ENCODE measurements around the gene SECISBP2. TPM values are rescaled to one million over a fixed set of nuclear protein-coding genes. Genes with fewer than 3 reads are reported as not detected.

SECISBP2 gene
- total RNA-seq, 4 donors from 2014 or later: 41.8 to 76.0 (median 59.8) TPM

GRCh38 chr9:89379031-89379430, 60.7 kb downstream of the SECISBP2 start:
- intact Hi-C loops (cut with DNase I; ENCODE audit: low total_unique reads): no loop called here
- Histone ChIP-seq H3K4me1 (no peaks in the 10 kb centered on the region), H3K27ac (no peak overlapping the region), H3K9me3 (no peaks in the 10 kb centered on the region), H3K4me3 (no peak overlapping the region), H3K36me3 (no peaks in the 10 kb centered on the region), H3K27me3 (no peaks in the 10 kb centered on the region)
- DNase-seq: no peak
- no peak for TF ChIP-seq POLR2A (IDR thresholded peaks at IDR 0.05)
- TF ChIP-seq, protein P1, sequence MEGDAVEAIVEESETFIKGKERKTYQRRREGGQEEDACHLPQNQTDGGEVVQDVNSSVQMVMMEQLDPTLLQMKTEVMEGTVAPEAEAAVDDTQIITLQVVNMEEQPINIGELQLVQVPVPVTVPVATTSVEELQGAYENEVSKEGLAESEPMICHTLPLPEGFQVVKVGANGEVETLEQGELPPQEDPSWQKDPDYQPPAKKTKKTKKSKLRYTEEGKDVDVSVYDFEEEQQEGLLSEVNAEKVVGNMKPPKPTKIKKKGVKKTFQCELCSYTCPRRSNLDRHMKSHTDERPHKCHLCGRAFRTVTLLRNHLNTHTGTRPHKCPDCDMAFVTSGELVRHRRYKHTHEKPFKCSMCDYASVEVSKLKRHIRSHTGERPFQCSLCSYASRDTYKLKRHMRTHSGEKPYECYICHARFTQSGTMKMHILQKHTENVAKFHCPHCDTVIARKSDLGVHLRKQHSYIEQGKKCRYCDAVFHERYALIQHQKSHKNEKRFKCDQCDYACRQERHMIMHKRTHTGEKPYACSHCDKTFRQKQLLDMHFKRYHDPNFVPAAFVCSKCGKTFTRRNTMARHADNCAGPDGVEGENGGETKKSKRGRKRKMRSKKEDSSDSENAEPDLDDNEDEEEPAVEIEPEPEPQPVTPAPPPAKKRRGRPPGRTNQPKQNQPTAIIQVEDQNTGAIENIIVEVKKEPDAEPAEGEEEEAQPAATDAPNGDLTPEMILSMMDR (IDR thresholded peaks at IDR 0.05): no peak

DNA sequence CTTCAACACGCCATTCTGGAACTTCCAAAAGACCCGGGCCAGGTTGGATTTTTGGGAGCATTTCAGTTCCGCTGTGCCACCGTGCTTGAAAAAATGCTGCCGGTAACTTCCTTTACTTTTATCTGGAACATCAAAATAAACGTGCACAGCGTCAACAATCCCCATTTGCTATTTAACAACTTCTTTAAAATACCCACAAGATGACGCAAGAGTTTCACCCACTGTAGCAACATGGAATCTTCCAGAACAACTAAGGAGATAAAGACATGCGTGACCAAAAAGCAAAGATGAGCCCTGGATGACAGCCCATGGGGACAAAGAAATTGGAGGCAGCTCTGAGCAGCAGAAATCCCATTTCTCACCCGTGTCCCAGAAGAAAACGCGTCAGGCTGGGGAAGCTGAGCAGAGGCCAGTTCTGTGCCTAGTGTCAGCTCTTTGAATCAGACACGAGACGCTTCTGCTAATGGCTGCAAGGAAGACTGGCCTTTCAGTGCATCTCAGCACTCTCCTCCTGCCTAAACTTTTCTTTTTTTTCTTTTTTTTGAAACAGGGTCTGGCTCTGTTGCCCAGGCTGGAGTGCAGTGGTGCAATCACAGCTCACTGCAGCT, 61.3 kb downstream of the SECISBP2 start:
- no peak overlapping the region for H3K4me3 ChIP-seq
- no peaks in the 10 kb centered on the region for H3K9me3 ChIP-seq
- intact Hi-C loops (cut with DNase I; ENCODE audit: low total_unique reads): no loop called here
- H3K4me1 ChIP-seq: no peaks in the 10 kb centered on the region
- H3K36me3 ChIP-seq: no peaks in the 10 kb centered on the region
- H3K27me3 ChIP-seq: no peaks in the 10 kb centered on the region
- no peak for DNase-seq
- H3K27ac ChIP-seq: no peak overlapping the region
- TF ChIP-seq POLR2A (IDR thresholded peaks at IDR 0.05): no peak
- TF ChIP-seq, protein P1 (IDR thresholded peaks at IDR 0.05): no peak

GRCh38 chr9:89380437-89381307, 62.4 kb downstream of the SECISBP2 start:
- Histone ChIP-seq H3K36me3 (no peaks in the 10 kb centered on the region), H3K4me3 (no peak overlapping the region), H3K9me3 (no peaks in the 10 kb centered on the region), H3K27ac (no peak overlapping the region), H3K4me1 (no peaks in the 10 kb centered on the region), H3K27me3 (no peaks in the 10 kb centered on the region)
- TF ChIP-seq, protein P1 (IDR thresholded peaks at IDR 0.05): no peak
- TF ChIP-seq POLR2A (IDR thresholded peaks at IDR 0.05): no peak
- intact Hi-C loops (cut with DNase I; ENCODE audit: low total_unique reads): no loop called here
- DNase-seq: no peak

DNA sequence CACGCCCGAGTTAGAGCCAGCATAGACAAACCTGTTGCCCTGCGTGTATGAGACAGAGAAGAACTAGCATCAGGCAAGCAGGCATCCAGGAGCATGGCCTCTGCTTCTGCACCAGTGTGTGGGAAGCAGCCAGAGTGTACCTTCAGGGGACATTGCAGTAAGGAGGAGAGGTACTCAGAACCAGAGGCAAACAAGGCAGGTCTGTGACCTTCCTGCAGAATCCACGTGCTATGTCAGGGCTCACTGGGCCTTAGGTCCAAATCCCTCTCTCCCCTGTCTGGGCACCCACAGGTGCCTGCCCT, 63.0 kb downstream of the SECISBP2 start:
- no peak overlapping the region for H3K27ac ChIP-seq
- no peaks in the 10 kb centered on the region for H3K27me3 ChIP-seq
- H3K4me3 ChIP-seq: no peak overlapping the region
- H3K36me3 ChIP-seq: no peaks in the 10 kb centered on the region
- TF ChIP-seq, protein P1 (IDR thresholded peaks at IDR 0.05): no peak
- TF ChIP-seq POLR2A (IDR thresholded peaks at IDR 0.05): no peak
- H3K4me1 ChIP-seq: no peaks in the 10 kb centered on the region
- H3K9me3 ChIP-seq: no peaks in the 10 kb centered on the region
- no peak for DNase-seq
- intact Hi-C loops (cut with DNase I; ENCODE audit: low total_unique reads): no loop called here
